Myocyte (in vitro differentiated cells): ENCODE data around the gene UCHL1. TPM values are rescaled to one million over a fixed set of nuclear protein-coding genes. Genes with fewer than 3 reads are reported as not detected.
A peak's percentile ranks its signal among the peaks of the same experiment; 100 is the strongest.

Source experiments
- DNase-seq: peaks from one replicate; pipeline ENCODE4 v3.0.0-alpha.2; 2012; ENCODE audit warnings: low read depth
- polyA plus RNA-seq: library from polyadenylated mRNA; unstranded; fragments of >200 nt; gene quantifications from one replicate; pipeline ENCODE4 v1.2.1, GENCODE V29; 2012; ENCODE audit warnings: missing spikeins
- total RNA-seq: library from RNA; depleted of rRNA; stranded (reverse); fragments of >200 nt; gene quantifications from 2 replicates; pipeline ENCODE4 v1.2.3, GENCODE V29; 2014

The UCHL1 gene
- 167 and 190 TPM in 2 replicates for total RNA-seq
- polyA plus RNA-seq = 310 TPM

GRCh38 chr4:41256740-41257256, at the start of gene UCHL1:
TSS of gene UCHL1 (plus strand) at chr4:41256928. CDS start at chr4:41256977, 49 bp downstream.
- peak; percentile 51 for DNase-seq

DNA sequence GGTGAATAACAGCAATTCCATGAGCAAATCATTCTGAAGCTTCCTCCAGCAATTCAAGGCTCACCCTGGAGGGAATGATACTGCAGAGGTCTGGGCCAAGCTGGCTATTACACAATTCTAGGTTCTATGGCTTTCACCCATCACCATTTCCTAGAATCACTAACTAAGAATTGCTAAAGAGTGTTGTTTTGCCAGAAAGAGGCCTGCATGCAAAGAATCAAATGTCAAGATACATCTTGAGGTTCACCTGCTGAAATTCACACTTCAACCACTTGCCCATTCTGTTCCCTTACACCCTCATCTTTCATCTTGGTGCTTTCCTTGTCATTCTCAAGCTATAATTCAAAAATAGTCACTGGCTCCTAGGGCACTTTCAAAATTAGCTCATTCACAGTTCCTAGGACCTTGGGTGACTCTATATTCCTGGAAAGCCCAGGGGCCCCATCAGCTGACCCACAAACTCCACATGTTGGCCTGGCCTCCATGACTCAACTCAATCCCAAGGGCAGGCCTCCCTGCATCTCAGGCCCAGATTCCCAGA, 49.4 kb upstream of the UCHL1 start:
- DNase-seq = peak; percentile 55

DNA sequence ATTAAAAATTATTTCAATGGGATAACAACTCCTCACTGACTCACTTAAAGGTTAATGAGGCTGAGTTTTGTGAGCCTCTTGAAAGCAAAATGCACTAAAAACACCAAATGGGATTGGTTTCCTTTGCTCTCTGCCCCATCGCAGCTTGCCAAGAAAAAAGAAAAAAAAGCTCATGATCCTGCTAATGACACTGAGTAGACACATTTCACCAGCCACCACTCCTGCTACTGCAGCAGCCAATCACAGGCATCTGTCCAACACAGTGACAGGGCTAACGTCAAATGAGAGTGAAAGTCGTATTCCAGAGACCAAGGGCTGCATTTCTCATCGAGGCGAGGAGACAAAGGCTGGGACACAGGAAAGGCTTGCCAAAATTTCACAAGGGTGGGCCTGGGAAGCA, 47.5 kb upstream of the UCHL1 start:
- no peak for DNase-seq

- no peak for DNase-seq
These were observed 46.8 kb upstream of the UCHL1 start for GRCh38 chr4:41209901-41210300.

DNA sequence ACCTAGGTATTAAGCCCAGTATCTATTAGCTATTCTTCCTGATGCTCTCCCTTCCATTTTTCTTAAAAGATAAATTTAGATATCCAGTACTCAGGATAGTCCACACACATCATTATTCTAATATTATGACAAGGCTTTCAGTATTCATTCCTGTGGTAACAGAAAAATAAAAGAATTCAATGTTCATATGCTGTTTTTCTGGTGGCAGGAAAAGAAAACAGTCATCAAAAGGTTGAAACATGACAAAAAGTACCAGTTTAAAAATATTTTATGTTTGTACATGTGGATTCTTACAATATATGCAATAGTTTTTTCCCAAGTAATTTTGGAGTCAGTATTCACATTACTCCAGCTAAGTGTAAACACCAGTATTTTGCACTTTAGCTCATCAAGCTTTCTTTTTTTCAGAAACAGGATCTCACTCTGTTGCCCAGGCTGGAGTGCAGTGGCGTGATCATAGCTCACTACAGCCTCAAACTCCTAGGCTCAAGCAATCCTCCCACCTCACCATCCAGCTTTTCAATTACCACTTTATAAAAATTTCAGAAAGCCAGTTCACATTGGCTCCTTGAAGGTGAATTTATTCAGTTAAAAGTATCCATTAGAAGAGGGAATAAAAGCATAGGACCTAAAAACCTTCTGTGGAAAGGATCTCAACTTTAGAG, 44.6 kb upstream of the UCHL1 start:
- no peak for DNase-seq

- DNase-seq = peak; percentile 76
These were observed 44.0 kb upstream of the UCHL1 start for GRCh38 chr4:41212616-41213203.

DNA sequence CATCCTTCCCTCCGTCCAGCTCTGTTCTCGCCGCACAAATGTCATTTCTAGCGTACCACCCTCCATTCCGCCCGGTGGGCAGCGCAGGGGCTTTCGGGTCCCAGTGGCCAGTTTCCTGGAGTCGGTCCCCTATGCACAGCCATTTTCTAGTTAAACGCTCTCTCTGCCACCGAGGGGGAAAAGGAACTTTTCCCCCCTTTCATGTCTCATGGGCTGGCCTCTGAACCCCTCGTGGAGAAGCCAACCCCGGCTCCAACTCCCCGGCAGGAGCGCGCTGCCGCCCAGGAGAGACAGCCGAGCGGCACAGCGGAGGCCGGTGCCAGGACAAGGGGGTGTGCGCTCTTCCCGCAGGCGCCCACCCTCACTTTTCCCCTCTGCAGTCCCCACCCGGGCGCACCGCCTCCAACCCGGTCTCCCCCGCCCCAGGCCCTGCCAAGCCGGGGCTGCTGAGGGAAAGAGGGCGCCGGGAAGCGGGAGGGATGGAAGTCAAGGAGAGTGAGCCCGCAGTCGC, 43.0 kb upstream of the UCHL1 start:
- DNase-seq = no peak

DNA sequence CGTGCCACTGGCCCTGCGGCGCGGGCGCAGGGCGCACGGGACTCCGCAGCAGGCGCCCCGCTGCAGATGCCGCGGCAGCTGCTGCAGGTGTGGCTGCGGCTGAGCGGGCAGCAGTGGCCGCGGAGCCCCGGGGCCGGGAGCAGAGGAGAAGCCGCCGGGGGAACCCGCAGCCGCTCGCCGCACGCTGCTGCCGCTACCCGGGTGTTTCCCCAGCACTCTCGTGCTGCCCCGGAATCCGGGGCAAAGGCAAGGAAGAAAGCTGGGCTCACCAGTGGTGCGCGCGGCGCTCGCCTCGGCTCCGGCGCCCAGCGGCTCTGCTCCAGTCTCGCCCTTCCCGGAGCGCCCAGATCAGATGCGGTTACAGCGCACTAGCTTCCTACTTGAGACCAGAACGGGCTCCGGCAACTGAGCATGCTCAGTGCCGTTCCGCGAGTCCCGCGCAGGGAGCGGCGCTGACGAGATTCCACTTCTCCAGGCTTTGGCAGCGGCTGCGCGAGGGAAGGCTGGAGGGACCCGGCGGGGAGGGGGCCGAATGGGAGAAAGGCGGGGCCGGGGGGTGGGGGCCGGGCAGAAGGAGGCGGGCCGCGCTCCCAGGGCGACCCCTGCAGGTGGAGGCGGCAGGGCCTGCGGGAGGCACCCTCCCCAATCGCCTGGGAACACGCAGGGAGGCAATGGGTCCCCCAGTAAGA, 42.4 kb upstream of the UCHL1 start, which contains the start of gene APBB2:
Gene APBB2 (minus strand): TSS at position 407 of the 689 bp plus-strand sequence. CDS start 181,288 bp downstream, outside the sequence.
- DNase-seq = peak; percentile 99

GRCh38 chr4:41214825-41215146, 41.9 kb upstream of the UCHL1 start:
- DNase-seq = no peak

- DNase-seq = no peak
These were observed 41.6 kb upstream of the UCHL1 start for GRCh38 chr4:41215155-41215554.

- DNase-seq = no peak
These were observed 40.8 kb upstream of the UCHL1 start for GRCh38 chr4:41215969-41216293.

DNA sequence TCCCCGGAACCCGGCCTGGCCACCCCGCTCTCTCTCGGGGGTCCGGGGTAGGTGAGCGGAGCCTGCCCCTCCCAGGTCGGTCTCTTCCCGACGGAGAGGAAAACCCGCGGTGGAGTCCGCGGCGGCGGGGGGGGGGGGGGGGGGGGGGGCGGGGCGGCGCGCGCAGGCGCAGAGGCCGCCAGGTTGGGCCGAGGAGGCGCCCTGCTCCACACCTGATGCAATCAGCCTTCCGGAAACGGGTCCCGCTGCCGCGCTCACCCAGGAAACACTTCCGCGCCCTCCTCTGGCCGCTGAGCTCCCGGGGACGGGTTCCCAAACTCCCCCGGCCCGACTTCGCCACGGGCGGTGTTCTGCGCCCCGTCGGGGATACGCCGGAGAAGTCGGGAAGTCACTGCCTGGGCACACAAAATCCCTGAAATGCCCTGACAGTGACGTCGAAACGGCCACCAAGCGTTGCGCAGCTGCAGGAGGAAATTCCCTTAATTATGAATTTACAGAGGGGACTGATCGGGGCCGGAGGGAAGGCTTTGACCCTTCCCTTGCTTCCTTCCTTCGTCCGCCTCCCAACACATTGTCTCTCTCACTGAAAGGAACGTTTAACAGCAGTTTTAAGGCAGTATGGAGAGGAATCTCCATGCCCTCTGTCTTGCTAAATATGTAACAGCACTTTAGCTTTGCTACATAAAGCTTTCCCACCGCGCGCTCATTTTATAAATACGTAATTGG, 40.3 kb upstream of the UCHL1 start:
- DNase-seq = peak; percentile 67

GRCh38 chr4:41217020-41217333, 39.8 kb upstream of the UCHL1 start:
- DNase-seq = no peak

DNA sequence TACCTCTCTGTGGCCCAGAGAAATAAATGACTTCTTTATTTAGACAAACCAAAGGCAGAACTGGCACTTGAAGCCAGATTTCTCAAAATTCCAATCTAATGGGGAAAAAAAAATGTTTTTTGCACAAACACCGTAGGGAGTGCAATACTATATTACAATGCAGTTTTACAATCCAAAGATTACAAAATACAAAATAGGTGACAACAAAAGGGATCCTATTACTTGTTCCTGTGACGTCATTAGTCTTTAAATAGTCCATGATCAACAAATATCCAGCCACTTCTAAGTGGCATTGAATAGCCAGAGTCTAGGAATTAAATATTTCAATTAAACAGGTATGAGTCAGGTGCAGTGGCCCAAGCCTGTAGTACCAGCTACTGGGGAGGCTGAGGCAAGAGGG, 39.4 kb upstream of the UCHL1 start:
- no peak for DNase-seq

- DNase-seq = no peak
These were observed 38.0 kb upstream of the UCHL1 start for GRCh38 chr4:41218703-41219102.

GRCh38 chr4:41219421-41219950, 37.2 kb upstream of the UCHL1 start:
- DNase-seq = no peak

DNA sequence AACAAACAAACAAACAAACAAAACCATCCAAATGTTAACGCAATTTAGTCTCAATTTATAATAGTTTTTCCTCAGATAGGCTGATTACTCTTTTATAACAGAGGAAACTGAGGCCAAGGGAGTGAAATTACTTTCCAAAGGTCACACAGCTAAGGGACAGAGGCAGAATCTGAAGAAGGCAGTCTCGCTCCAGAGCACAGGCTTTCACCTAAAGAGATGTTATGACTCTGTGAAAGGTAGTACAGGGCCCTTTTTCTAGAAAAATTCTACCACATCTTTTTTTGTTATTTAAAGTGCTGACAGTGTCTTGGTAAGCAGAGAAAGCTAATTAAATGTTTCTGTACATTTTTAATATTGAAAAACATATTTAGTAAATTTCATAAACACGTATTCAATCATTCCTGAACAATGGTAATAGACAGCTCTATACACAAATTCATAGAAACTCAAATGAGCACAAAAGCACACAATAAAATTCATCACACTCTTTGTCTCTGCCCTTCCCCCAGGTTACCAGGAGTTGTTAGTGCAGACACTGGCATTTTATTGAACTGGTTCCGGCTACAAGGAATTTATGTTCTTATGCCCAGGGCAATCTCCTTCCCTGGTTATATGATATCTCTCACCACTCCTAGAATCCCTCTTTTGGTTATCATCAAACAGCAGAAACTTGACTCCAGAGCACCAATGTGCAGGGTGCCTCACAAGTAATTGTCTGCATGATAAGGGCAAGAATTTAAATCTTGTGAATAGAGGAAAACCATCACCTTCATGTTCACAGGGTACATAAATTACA, 34.7 kb upstream of the UCHL1 start:
- no peak for DNase-seq

DNA sequence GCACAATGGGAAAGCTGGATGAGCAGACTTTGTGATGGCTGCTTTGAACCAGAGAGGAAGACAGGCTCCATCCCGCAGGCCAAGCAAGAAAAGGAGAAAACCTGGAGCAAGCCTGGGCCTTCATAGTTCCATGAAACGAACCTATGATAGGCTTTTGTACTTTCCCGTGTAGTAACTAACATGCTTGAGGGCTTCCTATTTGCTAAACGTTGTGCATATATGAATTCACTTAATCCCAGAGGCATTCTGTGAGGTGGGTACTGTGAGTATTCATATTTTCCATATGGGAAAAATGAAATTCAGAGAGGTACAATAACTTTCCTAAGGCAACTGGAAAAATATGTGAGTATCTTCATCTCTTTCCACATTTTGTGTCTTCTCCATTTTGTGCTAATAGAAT, 28.8 kb upstream of the UCHL1 start:
- no peak for DNase-seq

DNA sequence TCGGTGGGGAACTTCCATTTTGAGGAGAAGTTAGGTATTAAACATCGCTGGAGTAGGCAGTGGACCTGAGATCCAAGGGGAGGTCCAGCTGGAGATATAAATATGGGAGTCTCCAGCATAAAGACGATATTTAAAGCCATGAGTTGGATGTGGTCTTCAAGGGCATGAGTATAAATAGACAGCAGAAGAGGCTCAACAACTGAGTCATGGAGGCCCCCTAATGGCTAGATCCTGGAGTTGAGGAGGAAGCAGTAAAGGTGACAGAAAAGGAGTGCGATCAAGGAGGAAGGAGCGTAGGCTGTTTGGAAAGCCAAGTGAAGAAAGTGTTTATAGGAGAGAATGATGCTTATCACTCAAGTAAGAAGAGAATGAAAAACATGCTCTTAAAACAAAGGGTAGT, 24.3 kb upstream of the UCHL1 start:
- no peak for DNase-seq

- no peak for DNase-seq
These were observed 23.9 kb upstream of the UCHL1 start for GRCh38 chr4:41232856-41233255.
